GM10847 (cell line): ENCODE results near the gene ABCA13.

Experiments used
- POLR2A ChIP-seq: IDR thresholded peaks from 2 replicates; pipeline ENCODE4 v1.6.1; 2011; ENCODE audit not compliant: insufficient read length; ENCODE audit errors: extremely low read depth

Gene ABCA13

DNA sequence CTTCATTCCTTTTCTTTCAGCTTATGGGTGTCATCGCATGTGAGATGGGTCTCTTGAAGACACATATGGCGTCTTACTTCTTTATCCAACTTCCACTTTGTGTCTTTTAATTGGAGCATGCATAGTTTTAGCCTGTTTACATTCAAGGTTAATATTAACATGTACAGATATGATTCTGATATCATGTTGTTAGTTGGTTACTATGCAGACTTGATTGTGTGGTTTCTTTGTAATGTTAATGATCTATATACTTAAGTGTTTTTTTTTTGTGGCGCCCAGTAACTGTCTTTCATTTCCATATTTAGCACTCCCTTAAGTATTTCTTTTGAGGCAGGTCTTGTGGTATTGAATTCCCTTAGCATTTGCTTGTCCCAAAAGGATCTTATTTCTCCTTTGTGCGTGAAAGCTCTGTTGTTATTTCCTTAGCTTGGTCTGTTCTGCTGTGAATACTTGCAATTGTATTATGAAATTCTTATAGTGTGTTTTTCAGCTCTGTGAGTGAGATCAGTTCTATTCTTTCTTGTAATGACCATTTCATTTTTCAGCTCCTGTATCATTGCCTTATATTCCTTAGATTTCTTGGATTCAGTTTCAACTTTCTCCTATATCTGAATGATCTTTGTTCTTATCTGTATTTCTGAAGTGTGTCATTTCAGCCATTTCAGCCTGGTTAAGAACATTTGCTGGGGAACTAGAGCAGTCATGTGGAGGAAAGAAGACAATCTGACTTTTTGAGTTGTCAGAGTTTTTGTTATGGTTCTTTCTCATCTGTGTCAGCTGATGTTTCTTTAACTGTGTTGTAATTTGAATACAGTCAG is 88.4 kb downstream of the ABCA13 start:
- no peak for TF ChIP-seq POLR2A

- no peak for TF ChIP-seq POLR2A
These were observed 90.4 kb downstream of the ABCA13 start for GRCh38 chr7:48261696-48262095.

GRCh38 chr7:48262606-48263310 is 91.5 kb downstream of the ABCA13 start:
- TF ChIP-seq POLR2A: no peak

DNA sequence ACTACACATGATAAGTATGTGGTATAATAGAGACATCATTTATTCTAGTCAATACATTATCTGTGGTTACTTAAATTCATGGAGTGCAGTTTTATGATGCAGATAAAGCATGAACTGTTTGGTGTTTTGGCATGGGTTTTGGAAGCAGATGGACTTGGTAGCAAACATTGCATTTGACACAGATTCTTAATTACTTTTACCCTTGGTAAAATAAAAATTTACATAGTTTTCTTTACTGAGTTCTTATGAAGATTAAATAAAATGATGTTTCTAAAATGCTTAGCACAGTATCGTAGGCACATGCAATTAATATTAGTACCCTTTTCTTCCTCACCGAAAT is 92.0 kb downstream of the ABCA13 start:
- TF ChIP-seq POLR2A: no peak

- no peak for TF ChIP-seq POLR2A
These were observed 97.8 kb downstream of the ABCA13 start for GRCh38 chr7:48269066-48269465.

DNA sequence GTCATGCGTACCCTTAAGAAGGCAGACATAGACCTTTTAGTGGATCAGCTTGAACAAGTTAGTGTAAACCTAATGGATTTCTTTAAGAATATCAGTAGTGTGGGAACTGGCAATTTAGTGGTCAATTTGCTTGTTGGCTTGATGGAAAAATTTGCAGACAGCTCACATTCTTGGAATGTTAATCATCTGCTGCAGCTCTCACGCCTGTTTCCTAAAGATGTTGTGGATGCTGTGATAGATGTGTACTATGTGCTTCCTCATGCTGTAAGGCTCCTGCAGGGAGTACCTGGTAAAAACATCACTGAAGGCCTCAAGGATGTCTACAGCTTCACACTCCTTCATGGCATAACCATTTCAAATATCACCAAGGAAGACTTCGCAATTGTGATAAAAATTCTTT is 103.4 kb downstream of the ABCA13 start:
- no peak for TF ChIP-seq POLR2A

- TF ChIP-seq POLR2A: no peak
These were observed 108.2 kb downstream of the ABCA13 start for GRCh38 chr7:48279420-48279819.

GRCh38 chr7:48280100-48280499 is 108.8 kb downstream of the ABCA13 start:
- TF ChIP-seq POLR2A: no peak

- TF ChIP-seq POLR2A: no peak
These were observed 114.1 kb downstream of the ABCA13 start for GRCh38 chr7:48285373-48285772.

DNA sequence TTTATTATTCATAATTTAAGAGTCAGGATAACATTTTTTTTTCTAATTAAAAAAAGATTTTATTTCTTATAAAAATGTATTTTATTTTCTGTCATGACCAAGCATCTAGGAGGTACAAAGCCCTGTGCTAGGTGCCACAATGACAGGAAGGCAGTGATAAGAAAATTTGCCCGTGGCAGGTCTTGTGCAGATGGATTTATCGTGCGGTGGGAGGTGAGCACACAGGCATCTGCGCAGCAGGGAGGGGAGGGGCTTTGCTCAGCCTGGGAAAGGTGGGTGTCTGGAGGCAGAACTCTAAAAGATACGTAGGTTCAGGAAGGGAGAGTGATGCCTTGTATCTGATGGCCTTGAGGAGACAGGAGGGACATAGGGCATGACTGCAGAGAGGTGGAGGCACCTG is 115.6 kb downstream of the ABCA13 start:
- TF ChIP-seq POLR2A: no peak

GRCh38 chr7:48289656-48290055 is 118.4 kb downstream of the ABCA13 start:
- TF ChIP-seq POLR2A: no peak

DNA sequence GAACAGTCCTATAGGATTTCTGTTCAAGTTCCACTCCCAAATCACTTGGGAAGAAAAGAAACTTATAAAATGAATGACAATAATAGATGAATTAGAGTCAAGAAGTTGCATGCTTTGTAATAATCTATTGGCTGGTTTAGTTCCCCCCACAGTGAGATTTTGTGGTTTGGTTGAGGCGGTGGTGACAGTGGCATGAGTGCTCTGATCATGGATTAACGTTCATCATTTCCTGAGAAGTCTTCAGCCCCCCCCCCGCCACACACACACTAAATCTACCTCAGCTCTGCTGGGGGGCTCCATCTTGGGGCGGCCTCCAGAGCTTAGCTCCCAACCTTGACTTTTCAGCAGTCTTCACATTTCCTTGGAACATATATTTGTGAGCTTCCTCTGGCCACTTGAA is 121.7 kb downstream of the ABCA13 start:
- no peak for TF ChIP-seq POLR2A

GRCh38 chr7:48295296-48295971 is 124.2 kb downstream of the ABCA13 start:
- no peak for TF ChIP-seq POLR2A

DNA sequence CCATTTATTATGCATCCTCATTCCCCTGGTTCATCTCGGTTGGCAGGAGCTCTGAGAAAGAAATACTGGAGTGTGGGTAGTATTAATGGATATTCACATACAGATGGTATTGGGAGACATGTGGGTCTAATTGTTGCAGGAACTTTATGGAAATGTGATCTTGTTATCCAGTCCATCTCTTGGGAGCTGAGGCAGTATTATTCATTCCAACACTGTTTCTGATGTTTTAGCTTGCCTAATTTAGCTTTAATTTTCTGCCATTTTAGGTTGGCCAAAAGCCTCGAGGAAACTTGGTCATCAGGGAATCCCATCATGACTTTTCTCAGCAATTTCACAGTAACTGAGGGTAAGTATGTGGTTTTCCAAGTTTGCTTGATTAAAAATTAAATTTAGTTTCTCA is 125.7 kb downstream of the ABCA13 start:
- no peak for TF ChIP-seq POLR2A

GRCh38 chr7:48298779-48299178 is 127.5 kb downstream of the ABCA13 start:
- TF ChIP-seq POLR2A: no peak

GRCh38 chr7:48299580-48300169 is 128.4 kb downstream of the ABCA13 start:
- no peak for TF ChIP-seq POLR2A

DNA sequence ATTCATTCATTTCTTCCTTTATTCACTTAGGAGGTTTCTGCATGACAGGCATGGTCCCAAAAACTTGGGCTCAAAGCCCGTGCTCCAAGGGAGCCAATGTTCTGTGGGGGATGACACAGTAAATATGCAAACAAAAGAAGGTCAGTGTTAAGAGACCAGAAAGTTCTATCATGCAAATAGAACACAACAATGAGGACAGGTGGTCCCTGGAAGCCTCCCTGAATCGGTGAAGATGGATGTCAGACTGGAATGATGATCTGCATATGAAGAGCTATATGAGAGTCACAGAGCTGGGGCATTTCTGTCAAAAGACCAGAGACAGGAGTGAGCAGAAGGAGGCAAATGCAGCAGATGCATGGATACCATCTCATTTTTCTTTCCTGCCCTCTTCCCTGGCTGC is 129.0 kb downstream of the ABCA13 start:
- TF ChIP-seq POLR2A: no peak
